Type B pancreatic cell (in vitro differentiated cells): ENCODE data around the gene ZRANB3. TPM values are rescaled to one million over a fixed set of nuclear protein-coding genes. Genes with fewer than 3 reads are reported as not detected.
"Not testable (repeated sequence)": the region's sequence is repeated elsewhere in the genome, so short reads cannot be mapped to it uniquely, and the experiment has no call there.

ENCODE experiments used
- DNase-seq: peaks from one replicate; pipeline ENCODE4 v3.0.0; 2021; ENCODE audit warnings: mixed read lengths; ENCODE audit not compliant: unreplicated experiment; ENCODE audit errors: extremely low spot score
- H3K27ac Mint-ChIP-seq: 2 replicates; pipeline ENCODE4 v1.8.0; 2021; ENCODE audit warnings: mild to moderate bottlenecking, mixed read lengths
- H3K27me3 Mint-ChIP-seq: 2 replicates; pipeline ENCODE4 v1.8.0; 2021; ENCODE audit warnings: mixed read lengths
- H3K36me3 Mint-ChIP-seq: 2 replicates; pipeline ENCODE4 v1.8.0; 2021; ENCODE audit warnings: mixed read lengths
- H3K4me1 Mint-ChIP-seq: one replicate; pipeline ENCODE4 v1.8.0; 2021; ENCODE audit warnings: mixed read lengths; ENCODE audit not compliant: unreplicated experiment
- H3K4me3 Mint-ChIP-seq: 2 replicates; pipeline ENCODE4 v1.8.0; 2021; ENCODE audit warnings: mild to moderate bottlenecking, mixed read lengths
- H3K9me3 Mint-ChIP-seq: 2 replicates; pipeline ENCODE4 v1.8.0; 2021; ENCODE audit warnings: mixed read lengths
- CTCF ChIP-seq: fragments of 200-600 bp; sonication (generic); conservative IDR thresholded peaks from 2 replicates; pipeline ENCODE4 v1.5.0; 2021; ENCODE audit warnings: antibody characterized with exemption, mild to moderate bottlenecking
- total RNA-seq: library from RNA; stranded (reverse); gene quantifications from 2 replicates; pipeline ENCODE4 v1.2.1, GENCODE V29; 2021; ENCODE audit warnings: low replicate concordance

ZRANB3 gene
- total RNA-seq, 1 donor from 2014 or later = 15.8 TPM

DNA sequence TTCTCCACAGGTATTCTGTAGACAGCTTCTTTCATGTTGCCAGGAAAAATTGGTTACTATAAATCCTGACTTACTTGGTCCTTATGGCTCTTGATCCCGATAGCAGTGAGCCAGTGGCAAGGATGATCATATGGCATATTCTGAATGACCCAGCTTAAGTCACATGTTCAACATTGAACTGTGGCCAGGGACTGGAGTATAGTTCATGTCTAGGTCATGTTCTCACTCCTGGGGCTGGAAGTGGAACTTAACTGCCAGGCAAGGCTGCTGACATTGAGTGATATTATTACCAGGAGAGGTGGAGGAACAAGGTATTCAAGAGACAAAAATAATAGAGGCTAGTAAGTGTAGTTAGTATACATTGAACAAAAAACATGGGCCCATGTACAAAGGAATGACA is 26.5 kb upstream of the ZRANB3 start:
- no peaks in the 10 kb centered on the region for H3K4me1 Mint-ChIP-seq
- no peaks in the 10 kb centered on the region for H3K9me3 Mint-ChIP-seq
- H3K27ac Mint-ChIP-seq = no peak overlapping the region
- DNase-seq = no peak
- peaks cover 13% of the 10 kb centered on the region for H3K36me3 Mint-ChIP-seq
- H3K4me3 Mint-ChIP-seq = no peak overlapping the region
- H3K27me3 Mint-ChIP-seq = no peaks in the 10 kb centered on the region
- no peak for TF ChIP-seq CTCF

GRCh38 chr2:135555311-135555710 is 24.3 kb upstream of the ZRANB3 start:
- Mint-ChIP-seq H3K36me3 (peaks cover 13% of the 10 kb centered on the region), H3K27me3 (no peaks in the 10 kb centered on the region), H3K4me3 (no peak overlapping the region), H3K9me3 (no peaks in the 10 kb centered on the region), H3K4me1 (no peaks in the 10 kb centered on the region), H3K27ac (no peak overlapping the region)
- no peak for TF ChIP-seq CTCF
- no peak for DNase-seq

- no peaks in the 10 kb centered on the region for H3K27me3 Mint-ChIP-seq
- H3K4me1 Mint-ChIP-seq = no peaks in the 10 kb centered on the region
- H3K9me3 Mint-ChIP-seq = no peaks in the 10 kb centered on the region
- TF ChIP-seq CTCF = no peak
- H3K27ac Mint-ChIP-seq = no peak overlapping the region
- H3K36me3 Mint-ChIP-seq = peaks cover 17% of the 10 kb centered on the region
- DNase-seq = no peak
- no peak overlapping the region for H3K4me3 Mint-ChIP-seq
These were observed 21.9 kb upstream of the ZRANB3 start for GRCh38 chr2:135552887-135553286.

DNA sequence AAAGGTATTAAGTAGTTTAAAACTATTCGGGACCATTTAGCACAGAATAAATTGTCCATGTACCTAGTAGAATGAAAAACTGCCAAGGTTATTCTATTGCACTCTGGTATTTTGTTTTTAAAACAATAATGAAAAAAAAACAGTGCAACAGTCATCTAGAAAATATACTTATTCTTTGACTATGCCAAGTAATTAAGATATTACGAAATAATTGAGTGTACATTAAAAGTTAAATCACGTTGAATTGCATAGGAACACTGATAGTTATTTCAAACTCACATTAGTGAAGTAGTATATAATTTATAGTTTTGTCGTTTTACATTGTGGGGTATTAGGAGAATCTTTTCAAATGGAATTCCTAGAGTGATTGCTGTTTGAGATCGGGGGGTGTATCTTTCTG is 20.3 kb upstream of the ZRANB3 start:
- H3K9me3 Mint-ChIP-seq = no peaks in the 10 kb centered on the region
- no peaks in the 10 kb centered on the region for H3K4me1 Mint-ChIP-seq
- H3K36me3 Mint-ChIP-seq = peaks cover 17% of the 10 kb centered on the region
- no peaks in the 10 kb centered on the region for H3K27me3 Mint-ChIP-seq
- DNase-seq = no peak
- no peak overlapping the region for H3K4me3 Mint-ChIP-seq
- no peak overlapping the region for H3K27ac Mint-ChIP-seq
- TF ChIP-seq CTCF = no peak

DNA sequence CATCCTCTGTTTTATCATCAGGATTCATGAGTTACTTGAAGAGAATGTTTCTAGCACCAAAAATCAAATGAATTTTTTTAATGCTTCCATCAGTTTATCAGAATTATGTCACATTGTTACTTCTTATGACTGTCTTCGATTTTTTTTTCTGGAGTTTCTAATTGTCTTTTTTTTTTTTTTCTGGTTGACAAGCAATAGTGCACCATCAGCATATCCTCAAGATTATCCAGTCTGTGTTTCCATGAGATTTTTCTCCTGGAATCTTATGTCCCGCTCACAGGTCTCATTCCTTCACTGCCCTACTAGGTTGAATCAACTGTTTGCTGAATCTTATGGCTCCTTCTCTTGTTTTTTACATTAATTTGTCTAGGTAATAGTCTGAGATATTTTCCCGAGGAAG is 16.3 kb upstream of the ZRANB3 start:
- no peak for TF ChIP-seq CTCF
- peaks cover 10% of the 10 kb centered on the region for H3K36me3 Mint-ChIP-seq
- H3K27ac Mint-ChIP-seq = no peak overlapping the region

DNA sequence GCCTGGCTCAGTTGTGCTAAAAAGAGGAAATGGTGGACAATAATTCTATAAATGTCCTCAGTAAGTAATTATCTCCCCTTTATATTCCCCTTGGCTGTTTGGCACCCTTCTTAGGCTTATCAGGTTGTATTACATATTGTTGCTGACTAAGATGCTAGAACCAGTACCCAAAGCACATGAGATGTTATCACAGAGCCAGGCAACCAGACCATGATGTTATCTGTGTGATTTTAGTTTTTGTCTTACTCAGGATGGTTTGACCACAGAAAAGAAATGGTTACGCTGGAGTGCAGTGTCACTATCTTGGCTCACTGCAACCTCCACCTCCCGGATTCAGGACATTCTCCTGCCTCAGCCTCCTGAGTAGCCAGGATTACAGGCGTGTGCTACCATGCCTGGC is 15.4 kb upstream of the ZRANB3 start:
- no peak for DNase-seq
- TF ChIP-seq CTCF = no peak
- H3K27me3 Mint-ChIP-seq = no peaks in the 10 kb centered on the region
- H3K4me1 Mint-ChIP-seq = no peaks in the 10 kb centered on the region
- H3K4me3 Mint-ChIP-seq = no peak overlapping the region
- no peaks in the 10 kb centered on the region for H3K9me3 Mint-ChIP-seq
- H3K36me3 Mint-ChIP-seq = peaks cover 10% of the 10 kb centered on the region
- no peak overlapping the region for H3K27ac Mint-ChIP-seq

More for the DNA sequence above, 16.3 kb upstream of the ZRANB3 start:
- H3K4me1 Mint-ChIP-seq = no peaks in the 10 kb centered on the region
- DNase-seq = no peak
- H3K9me3 Mint-ChIP-seq = no peaks in the 10 kb centered on the region
- no peak overlapping the region for H3K4me3 Mint-ChIP-seq
- no peaks in the 10 kb centered on the region for H3K27me3 Mint-ChIP-seq

- Mint-ChIP-seq H3K4me3 (peak overlapping the region; percentile 22), H3K4me1 (peaks cover 14% of the 10 kb centered on the region)
- H3K36me3 Mint-ChIP-seq, DNase-seq, H3K27ac Mint-ChIP-seq, H3K27me3 Mint-ChIP-seq, H3K9me3 Mint-ChIP-seq: not testable (repeated sequence)
These were observed 2.5 kb upstream of the ZRANB3 start for GRCh38 chr2:135533545-135533944.
